ENCODE measurements around the gene CNTD1.

The CNTD1 gene

DNA sequence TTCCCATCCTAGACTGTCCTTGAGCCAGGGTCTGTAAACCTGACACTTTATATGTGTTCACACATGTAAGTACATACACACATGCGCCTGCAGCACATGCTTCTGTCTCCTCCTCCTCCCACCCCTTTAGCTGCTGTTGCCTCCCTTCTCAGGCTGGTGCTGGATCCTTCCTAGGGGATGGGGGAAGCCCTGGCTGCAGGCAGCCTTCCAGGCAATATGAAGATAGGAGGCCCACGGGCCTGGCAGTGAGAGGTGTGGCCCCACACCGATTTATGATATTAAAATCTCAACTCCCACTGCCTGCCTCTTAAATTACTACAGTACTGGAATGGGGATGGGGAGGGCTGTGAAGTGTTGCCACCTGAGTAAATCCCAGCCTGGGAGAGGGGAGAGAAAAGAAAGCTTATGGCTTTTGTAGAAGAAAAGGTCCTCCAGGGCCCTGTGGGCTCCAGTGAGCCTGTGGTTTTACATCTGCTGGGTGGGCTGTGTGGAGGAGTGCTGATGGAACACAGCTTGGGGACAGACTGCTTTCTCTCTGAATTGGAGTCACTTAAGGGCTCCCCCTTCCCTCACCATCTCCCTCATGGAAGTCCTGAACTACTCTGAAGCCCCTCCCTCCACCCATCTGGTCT, 19.2 kb upstream of the CNTD1 start:
- DNase-seq (ENCODE audit: low spot score): no peak

DNA sequence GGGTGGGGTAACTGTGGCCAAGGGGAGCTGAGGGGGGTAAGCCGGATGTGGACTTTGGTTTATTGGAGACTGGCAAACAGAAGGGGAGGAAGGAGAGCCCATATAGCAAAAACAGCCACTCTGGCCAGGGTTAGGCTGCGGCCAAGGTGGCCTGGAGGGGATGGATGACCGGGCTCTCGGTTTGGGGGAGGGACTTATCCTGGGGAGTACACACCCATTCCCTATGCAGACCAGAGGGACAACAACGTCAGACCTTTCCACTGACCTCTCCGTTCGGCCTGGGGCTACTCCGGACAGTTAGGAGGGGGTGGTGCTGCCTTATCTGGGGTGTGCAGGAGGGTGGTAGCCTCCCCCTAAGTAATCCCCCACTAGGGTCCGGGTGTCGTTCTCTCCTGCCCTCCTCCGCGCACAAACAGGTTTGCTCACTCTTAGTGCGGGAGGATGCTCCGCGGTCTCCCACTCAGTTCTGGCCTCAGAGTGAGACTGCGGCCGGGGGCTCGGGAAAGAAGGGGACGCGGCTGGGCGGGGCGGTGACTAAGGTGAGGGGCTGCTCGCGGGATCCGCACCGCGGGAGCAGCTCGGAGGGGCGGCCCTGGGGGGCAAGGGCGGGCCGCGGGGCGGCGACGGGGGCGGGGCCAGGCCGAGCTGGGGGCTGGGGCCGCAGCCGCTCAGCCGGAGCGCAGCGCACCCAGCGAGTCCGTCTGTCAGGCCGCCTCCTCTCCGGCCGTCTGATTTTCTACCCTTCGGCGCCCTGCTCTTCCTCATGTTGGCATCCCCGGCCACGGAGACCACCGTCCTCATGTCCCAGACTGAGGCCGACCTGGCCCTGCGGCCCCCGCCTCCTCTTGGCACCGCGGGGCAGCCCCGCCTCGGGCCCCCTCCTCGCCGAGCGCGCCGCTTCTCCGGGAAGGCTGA, 18.5 kb upstream of the CNTD1 start, which contains the start of gene WNK4:
WNK4 (plus strand) TSS at position 675 of the 915 bp plus-strand sequence; CDS start at position 764, 89 bp downstream.
- DNase-seq (ENCODE audit: low spot score): no peak

DNA sequence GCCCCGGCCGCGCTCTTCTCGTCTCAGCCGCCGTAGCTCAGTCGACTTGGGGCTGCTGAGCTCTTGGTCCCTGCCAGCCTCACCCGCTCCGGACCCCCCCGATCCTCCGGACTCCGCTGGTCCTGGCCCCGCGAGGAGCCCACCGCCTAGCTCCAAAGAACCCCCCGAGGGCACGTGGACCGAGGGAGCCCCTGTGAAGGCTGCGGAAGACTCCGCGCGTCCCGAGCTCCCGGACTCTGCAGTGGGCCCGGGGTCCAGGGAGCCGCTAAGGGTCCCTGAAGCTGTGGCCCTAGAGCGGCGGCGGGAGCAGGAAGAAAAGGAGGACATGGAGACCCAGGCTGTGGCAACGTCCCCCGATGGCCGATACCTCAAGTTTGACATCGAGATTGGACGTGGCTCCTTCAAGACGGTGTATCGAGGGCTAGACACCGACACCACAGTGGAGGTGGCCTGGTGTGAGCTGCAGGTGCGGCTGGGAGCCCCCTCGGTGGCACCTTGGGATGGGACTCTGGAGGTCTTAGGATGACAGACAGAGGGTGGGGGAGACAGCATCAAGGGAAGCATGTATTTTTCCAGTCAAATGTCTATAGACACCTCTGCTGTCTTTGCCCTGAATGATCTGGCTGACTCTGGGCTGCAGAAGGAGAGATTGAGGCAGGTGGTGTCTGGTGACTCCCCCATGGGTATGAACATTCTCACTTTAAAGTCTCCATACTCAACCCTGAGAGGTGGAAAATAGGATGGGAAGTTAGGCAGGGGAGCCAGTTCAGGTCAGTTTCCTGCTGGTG, 17.6 kb upstream of the CNTD1 start:
- no peak for DNase-seq (ENCODE audit: low spot score)

- DNase-seq (ENCODE audit: low spot score): no peak
These were observed 17.0 kb upstream of the CNTD1 start for GRCh38 chr17:42781639-42782165.

- no peak for DNase-seq (ENCODE audit: low spot score)
These were observed 16.2 kb upstream of the CNTD1 start for GRCh38 chr17:42782166-42783061.

DNA sequence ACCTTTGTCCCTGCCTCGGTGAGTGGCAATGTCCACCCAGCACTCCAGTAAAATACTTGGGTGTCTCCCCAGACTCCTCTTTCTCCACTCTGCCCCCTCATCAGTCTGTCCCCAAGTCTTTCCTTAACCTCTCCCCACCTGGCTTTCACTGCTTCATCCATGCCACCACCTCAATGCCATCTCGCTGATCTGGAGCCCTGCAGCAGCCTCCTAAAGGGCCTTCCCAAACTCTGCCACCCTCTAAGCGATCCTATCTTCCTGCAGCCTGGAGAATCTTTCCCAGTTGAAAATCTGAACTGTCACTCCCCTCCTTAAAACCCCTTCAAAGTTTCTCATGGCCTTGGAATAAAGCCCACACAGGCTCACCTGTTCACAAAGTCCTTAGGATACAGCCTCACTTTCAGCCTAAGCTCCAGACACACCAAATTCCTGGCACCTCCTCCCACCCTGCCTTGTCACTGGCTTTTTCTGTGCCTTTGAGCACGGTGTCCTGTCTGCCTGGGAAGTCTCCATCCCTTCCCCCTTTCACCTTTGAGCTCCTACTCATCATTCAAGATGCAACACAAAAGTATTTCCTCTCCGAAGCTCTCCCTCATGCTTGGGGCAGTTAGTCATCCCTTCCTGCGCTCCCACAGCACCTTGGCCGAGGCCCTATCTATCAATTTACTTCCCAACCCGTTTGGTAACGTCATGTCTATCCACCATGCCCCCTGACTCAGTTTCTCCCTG, 15.4 kb upstream of the CNTD1 start:
- DNase-seq (ENCODE audit: low spot score): no peak

- no peak for DNase-seq (ENCODE audit: low spot score)
These were observed 14.9 kb upstream of the CNTD1 start for GRCh38 chr17:42783791-42784138.

DNA sequence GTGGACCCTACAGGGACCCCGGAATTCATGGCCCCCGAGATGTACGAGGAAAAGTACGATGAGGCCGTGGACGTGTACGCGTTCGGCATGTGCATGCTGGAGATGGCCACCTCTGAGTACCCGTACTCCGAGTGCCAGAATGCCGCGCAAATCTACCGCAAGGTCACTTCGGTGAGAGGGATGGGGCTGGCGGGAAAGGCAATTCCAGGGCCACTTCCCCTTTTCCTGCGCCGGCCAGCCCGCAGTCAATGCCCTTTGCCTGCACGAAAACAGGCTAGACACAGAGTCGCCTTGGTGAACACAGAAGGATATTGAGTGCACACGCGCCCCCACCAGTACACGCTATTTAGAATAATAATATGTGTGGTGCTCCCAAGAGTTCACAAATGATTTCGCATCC, 14.3 kb upstream of the CNTD1 start:
- DNase-seq (ENCODE audit: low spot score): no peak

DNA sequence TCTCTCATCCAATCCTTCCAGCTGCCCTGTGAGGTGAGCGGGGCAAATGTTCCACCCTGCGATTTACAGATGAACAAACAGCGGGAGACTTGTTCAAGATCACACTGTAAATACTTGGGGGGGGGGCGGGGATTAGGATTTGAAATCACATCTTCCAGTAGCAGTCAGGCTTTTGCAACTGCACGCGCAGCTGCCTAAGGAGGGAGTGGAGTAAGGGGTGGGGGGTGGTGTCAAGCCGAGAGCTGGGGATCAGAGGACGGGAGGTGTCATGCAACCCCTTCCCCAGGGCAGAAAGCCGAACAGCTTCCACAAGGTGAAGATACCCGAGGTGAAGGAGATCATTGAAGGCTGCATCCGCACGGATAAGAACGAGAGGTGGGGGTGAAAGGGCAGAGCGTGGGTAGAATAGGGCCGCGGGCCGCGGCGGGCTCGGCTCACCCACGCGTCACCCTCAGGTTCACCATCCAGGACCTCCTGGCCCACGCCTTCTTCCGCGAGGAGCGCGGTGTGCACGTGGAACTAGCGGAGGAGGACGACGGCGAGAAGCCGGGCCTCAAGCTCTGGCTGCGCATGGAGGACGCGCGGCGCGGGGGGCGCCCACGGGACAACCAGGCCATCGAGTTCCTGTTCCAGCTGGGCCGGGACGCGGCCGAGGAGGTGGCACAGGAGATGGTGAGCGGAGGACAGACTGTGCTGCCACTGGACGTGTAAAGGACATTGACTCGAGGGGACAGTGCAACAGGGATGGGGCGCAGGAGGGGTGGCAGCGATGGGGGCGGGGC, 13.7 kb upstream of the CNTD1 start:
- no peak for DNase-seq (ENCODE audit: low spot score)

DNA sequence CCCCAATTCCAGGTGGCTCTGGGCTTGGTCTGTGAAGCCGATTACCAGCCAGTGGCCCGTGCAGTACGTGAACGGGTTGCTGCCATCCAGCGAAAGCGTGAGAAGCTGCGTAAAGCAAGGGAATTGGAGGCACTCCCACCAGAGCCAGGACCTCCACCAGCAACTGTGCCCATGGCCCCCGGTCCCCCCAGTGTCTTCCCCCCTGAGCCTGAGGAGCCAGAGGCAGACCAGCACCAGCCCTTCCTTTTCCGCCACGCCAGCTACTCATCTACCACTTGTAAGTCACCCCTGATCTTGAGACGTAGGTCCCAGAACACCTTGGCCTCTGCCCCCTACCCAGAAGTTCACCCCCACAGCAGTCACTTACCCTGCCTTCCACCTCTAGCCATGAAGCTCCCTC, 11.4 kb upstream of the CNTD1 start:
- DNase-seq (ENCODE audit: low spot score): no peak

GRCh38 chr17:42791948-42792347, 6.7 kb upstream of the CNTD1 start:
- no peak for DNase-seq (ENCODE audit: low spot score)

DNA sequence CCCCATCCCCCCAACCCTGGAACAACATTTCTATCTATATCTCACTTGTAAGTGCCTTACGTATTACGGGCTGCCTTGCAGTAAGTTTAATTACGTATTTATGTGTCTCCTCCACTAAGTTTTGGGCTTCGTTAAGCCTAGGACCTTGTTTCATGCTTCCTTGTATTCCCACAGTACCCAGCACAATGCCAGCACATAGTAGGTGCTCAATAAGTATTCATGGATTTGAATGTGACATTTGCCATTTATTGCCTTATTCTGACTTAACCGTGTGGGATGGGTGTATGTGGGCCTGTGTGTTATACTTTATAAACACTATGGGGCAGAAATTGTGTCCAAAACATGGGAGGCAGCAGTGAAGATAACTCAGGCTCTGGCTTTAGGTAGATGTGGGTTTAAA, 6.1 kb upstream of the CNTD1 start:
- DNase-seq (ENCODE audit: low spot score): no peak

DNA sequence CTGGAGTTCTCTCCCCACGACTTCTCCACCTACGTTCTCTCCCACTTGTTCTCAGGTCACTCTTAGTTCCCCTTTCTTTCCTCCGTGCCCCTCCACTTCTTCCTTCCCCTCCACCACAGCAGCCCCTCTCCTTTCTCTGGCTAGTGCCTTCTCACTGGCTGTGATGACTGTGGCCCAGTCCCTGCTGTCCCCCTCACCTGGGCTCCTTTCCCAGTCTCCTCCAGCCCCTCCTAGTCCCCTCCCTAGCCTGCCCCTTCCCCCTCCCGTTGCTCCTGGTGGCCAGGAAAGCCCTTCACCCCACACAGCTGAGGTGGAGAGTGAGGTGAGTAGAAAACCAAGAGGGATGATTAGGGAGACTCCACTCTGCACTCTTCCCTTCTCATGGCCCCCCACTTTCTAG, 3.6 kb upstream of the CNTD1 start:
- DNase-seq (ENCODE audit: low spot score): no peak

- DNase-seq (ENCODE audit: low spot score): no peak
These were observed 3.2 kb upstream of the CNTD1 start for GRCh38 chr17:42795465-42795864.

DNA sequence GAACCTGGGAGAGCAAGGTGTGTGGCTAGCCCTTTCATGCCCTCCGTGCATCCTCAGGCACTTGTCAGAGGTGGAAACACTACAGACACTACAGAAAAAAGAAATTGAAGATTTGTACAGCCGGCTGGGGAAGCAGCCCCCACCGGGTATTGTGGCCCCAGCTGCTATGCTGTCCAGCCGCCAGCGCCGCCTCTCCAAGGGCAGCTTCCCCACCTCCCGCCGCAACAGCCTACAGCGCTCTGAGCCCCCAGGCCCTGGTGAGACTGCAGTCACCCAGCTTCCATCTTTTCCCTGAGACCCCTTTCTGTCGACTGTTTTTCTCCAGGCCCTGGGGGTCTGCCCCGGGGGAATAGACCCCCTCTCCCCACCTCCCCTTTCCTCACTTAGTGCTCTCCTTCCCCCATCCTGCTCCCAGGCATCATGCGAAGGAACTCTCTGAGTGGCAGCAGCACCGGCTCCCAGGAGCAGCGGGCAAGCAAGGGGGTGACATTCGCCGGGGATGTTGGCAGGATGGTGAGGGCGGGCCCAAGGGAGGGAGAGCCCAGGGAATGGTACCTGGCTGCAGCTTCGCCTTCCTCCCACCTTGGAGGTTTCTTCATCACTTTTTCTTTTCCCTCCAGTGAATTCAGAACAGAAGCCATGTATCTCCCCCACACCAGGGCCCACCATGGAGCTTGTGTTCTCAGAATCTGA, 2.4 kb upstream of the CNTD1 start:
- no peak for DNase-seq (ENCODE audit: low spot score)

- DNase-seq (ENCODE audit: low spot score): no peak
These were observed 1.3 kb upstream of the CNTD1 start for GRCh38 chr17:42797067-42798007.

DNA sequence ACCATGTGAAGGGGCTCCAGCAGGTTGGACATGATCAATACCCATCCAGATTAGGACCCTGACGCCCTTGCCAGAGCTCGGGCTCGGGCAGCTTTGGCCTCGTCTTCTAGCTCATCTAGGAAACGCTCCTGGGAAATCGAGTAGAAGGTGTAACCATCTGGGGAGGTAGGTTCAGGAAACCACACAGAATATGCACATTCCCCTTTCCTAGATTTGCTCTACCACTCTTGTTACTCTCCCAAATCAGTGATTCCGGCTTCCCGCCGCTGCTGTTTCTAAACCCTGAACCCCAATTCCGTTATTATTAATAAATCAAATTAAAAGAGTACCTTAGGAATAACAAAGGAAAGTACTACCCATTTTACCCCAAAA, 664 bp upstream of the CNTD1 start:
- no peak for DNase-seq (ENCODE audit: low spot score)
